ENCODE data around the gene AFF3. TPM values are rescaled to one million over a fixed set of nuclear protein-coding genes. Genes with fewer than 3 reads are reported as not detected.

AFF3 gene
- total RNA-seq, 1 experiment from 2014 or later = 0.22 TPM

DNA sequence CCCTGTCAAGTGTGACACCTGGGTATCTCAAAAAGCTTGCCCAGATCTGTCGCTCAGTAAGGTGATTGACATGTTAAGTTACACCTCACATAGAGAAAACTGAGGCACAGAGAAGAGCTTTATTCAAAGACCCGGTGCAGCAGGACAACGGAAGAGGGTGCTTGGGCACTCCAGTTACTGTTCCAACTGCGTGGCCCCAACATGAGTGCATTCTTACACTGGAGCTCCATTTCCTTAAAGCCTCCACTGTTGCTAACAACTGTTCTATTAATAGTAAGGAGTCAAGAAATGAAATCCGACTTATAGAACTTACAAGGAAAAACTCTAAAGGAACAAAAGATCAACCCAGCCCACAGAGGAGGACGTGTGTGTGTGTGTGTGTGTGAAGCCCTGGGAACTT is 597.8 kb downstream of the AFF3 start:
- Histone ChIP-seq H4K91ac (ENCODE audit: insufficient read length, low read depth, low read length) (no peak overlapping the region), H3K56ac (ENCODE audit: insufficient read length, low read depth, low read length) (no peak overlapping the region), H2BK5ac (ENCODE audit: insufficient read length, low read length) (no peak overlapping the region), H3K4ac (ENCODE audit: low read depth, low read length) (no peak overlapping the region), H3T11ph (ENCODE audit: low read length) (no peak overlapping the region), H4K20me1 (ENCODE audit: control insufficient read depth, insufficient read depth, insufficient read length) (no peaks in the 10 kb centered on the region), H3K23ac (ENCODE audit: insufficient read length, low read depth, low read length) (no peak overlapping the region), H2BK20ac (ENCODE audit: low read depth, low read length, poor library complexity, severe bottlenecking) (no peak overlapping the region), H3K27me3 (ENCODE audit: insufficient read depth, low read length) (no peaks in the 10 kb centered on the region), H2BK12ac (ENCODE audit: insufficient read length, low read depth, low read length) (no peak overlapping the region), H3K14ac (ENCODE audit: insufficient read depth, low read length) (no peak overlapping the region), H3K9ac (ENCODE audit: extremely low read depth, insufficient read length, low read length) (no peak overlapping the region), H3K4me1 (ENCODE audit: insufficient read depth, low read length) (no peaks in the 10 kb centered on the region), H3K79me1 (ENCODE audit: insufficient read depth, low read depth, low read length, poor library complexity, severe bottlenecking) (no peaks in the 10 kb centered on the region), H2AK5ac (ENCODE audit: insufficient read length, low read length) (no peak overlapping the region), H3K9me3 (ENCODE audit: control insufficient read depth, low read depth, low read length) (no peaks in the 10 kb centered on the region), H2AFZ (ENCODE audit: low read length) (no peak overlapping the region), H2BK15ac (ENCODE audit: low read depth, low read length) (no peak overlapping the region), H3K23me2 (ENCODE audit: insufficient read length, low read depth, low read length, poor library complexity, severe bottlenecking) (no peaks in the 10 kb centered on the region), H4K8ac (replicated peaks; ENCODE audit: insufficient read length, low read depth, low read length) (no peak overlapping the region), H3K18ac (ENCODE audit: insufficient read length, low read depth, low read length) (no peak overlapping the region), H3K27ac (ENCODE audit: insufficient read length, low read depth, low read length) (no peak overlapping the region), H3K4me2 (ENCODE audit: insufficient read depth, insufficient read length, low read length) (no peak overlapping the region), H2BK120ac (ENCODE audit: low read depth, low read length, poor library complexity, severe bottlenecking) (no peak overlapping the region), H4K5ac (ENCODE audit: insufficient read length, low read depth, low read length) (no peak overlapping the region), H3K79me2 (ENCODE audit: insufficient read depth, low read length) (no peaks in the 10 kb centered on the region; the same call in 1 of the 2 replicates)
- Mint-ChIP-seq H3K36me3 (ENCODE audit: insufficient read depth in 1 of 3, low read depth in 3 of 3) (no peaks in the 10 kb centered on the region), H3K27ac (no peak overlapping the region), H3K4me3 (no peak overlapping the region), H3K27me3 (ENCODE audit: low read depth) (peaks cover 4% of the 10 kb centered on the region), H3K4me1 (peaks cover 7 to 12% of the 10 kb centered on the region in 2 experiments), H3K9me3 (0 out of 5 replicates have a peak, but pooled peaks cover 0 to 2% of the 10 kb centered on the region in 2 experiments)
- no peak for DNase-seq
- TF ChIP-seq CTCF (conservative IDR thresholded peaks at IDR 0.05) = no peak
- no CpG with 5 or more reads among the region's 6 CpGs for WGBS (ENCODE audit: extremely low coverage, insufficient read length, low lambda C conversion rate)
